ENCODE measurements around the gene PEPD.
A peak's percentile ranks its signal among the peaks of the same experiment; 100 is the strongest.

Gene PEPD

GRCh38 chr19:33418461-33418860 is 103.1 kb downstream of the PEPD start:
- no peak for DNase-seq

GRCh38 chr19:33417751-33418150 is 103.8 kb downstream of the PEPD start:
- no peak for DNase-seq

- DNase-seq, result peak; percentile 82
These were observed 105.0 kb downstream of the PEPD start for GRCh38 chr19:33416307-33417215.

GRCh38 chr19:33414667-33415605 is 106.7 kb downstream of the PEPD start:
- DNase-seq, result no peak

GRCh38 chr19:33413868-33414666 is 107.5 kb downstream of the PEPD start:
- DNase-seq, result no peak

GRCh38 chr19:33413426-33413725 is 108.2 kb downstream of the PEPD start:
- DNase-seq, result no peak

- no peak for DNase-seq
These were observed 108.8 kb downstream of the PEPD start for GRCh38 chr19:33412601-33413425.

- no peak for DNase-seq
These were observed 109.9 kb downstream of the PEPD start for GRCh38 chr19:33411621-33412180.

GRCh38 chr19:33410915-33411401 is 110.6 kb downstream of the PEPD start:
- no peak for DNase-seq

GRCh38 chr19:33409906-33410685 is 111.5 kb downstream of the PEPD start:
- no peak for DNase-seq

- no peak for DNase-seq
These were observed 112.8 kb downstream of the PEPD start for GRCh38 chr19:33408538-33409434.

GRCh38 chr19:33408116-33408515 is 113.5 kb downstream of the PEPD start:
- DNase-seq, result no peak

- DNase-seq, result no peak
These were observed 113.9 kb downstream of the PEPD start for GRCh38 chr19:33407716-33408115.

GRCh38 chr19:33407140-33407551 is 114.4 kb downstream of the PEPD start:
- no peak for DNase-seq

- peak; percentile 92 for DNase-seq
These were observed 115.0 kb downstream of the PEPD start for GRCh38 chr19:33406521-33407139.

- DNase-seq, result no peak
These were observed 115.8 kb downstream of the PEPD start for GRCh38 chr19:33405553-33406461.

GRCh38 chr19:33405254-33405552 is 116.4 kb downstream of the PEPD start:
- DNase-seq, result no peak
